ENCODE data around the gene ZNF830.

The ZNF830 gene

DNA sequence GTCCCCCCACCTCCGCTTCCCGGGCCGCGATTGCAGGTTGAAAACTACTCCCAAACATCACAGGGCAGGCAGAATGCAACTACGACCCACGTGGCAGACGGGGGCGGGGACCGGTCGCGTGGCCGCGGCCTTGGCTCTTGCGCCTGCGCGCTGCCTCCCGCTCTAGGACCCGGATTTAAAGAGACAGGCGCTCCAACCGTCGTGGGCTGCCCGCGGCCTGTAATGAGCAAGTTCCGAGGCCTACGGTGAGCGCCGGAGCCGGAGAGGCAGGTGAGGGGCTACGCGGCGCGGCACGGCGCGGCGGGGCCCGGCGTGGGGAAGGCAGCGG, 19.0 kb downstream of the ZNF830 start, which contains the start of gene LIG3:
LIG3 (plus strand) TSS at position 160 of the 328 bp plus-strand sequence. CDS start 2,494 bp downstream, outside the sequence.
- TF ChIP-seq, protein P1, sequence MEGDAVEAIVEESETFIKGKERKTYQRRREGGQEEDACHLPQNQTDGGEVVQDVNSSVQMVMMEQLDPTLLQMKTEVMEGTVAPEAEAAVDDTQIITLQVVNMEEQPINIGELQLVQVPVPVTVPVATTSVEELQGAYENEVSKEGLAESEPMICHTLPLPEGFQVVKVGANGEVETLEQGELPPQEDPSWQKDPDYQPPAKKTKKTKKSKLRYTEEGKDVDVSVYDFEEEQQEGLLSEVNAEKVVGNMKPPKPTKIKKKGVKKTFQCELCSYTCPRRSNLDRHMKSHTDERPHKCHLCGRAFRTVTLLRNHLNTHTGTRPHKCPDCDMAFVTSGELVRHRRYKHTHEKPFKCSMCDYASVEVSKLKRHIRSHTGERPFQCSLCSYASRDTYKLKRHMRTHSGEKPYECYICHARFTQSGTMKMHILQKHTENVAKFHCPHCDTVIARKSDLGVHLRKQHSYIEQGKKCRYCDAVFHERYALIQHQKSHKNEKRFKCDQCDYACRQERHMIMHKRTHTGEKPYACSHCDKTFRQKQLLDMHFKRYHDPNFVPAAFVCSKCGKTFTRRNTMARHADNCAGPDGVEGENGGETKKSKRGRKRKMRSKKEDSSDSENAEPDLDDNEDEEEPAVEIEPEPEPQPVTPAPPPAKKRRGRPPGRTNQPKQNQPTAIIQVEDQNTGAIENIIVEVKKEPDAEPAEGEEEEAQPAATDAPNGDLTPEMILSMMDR (IDR thresholded peaks at IDR 0.05; ENCODE audit: low read depth, low read length, missing control alignments), result no peak
- H3K4me3 ChIP-seq (ENCODE audit: low read depth, low read length), result peak within 1 kb of the TSS; percentile 79
- peak; percentile 82 for DNase-seq (ENCODE audit: low read depth)

DNA sequence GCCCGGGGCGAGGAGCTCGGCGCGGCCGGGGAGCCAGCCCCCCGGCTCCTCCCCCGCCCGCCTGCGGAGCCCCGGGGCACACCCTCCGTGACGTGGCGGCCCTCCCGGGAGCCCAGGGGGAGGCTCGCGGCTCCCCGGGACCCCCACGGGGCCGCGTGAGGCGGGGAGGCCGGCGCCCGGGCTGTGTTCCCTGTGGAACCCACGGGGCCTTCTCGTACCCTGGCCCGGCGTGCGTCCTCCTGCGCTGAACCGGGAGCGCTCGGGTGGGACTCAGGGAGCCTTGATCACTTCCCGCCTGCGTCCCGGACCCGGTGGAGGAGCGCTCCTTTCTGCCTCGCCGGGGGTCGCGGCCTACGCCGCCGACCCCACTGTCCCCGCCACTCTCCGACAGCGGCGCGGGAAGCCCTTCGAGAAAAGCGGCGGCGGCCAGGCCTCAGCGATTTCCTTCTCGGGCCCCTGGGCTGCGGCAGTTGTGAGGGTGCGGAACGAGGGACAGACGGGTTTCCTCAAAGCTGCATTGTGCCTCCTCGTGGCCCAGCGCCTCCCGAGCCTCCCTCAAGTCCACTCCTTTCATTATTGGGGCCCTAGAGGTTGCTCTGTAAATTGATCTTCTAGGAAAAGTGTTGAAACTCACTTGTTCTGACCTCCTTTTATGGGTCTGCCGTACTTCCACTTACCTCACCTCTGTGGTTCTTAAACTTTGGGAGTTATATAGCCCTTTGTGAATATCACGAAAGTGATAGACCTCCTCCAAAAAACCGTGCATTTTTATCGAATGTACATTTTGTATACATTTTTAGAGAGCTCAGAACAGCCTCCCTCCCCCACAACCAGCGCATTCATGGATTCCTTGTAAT, 19.6 kb downstream of the ZNF830 start:
- peak overlapping the region; percentile 79 for H3K4me3 ChIP-seq (ENCODE audit: low read depth, low read length)
- DNase-seq (ENCODE audit: low read depth), result peak; percentile 69
- TF ChIP-seq, protein P1 (IDR thresholded peaks at IDR 0.05; ENCODE audit: low read depth, low read length, missing control alignments), result peak; percentile 50

DNA sequence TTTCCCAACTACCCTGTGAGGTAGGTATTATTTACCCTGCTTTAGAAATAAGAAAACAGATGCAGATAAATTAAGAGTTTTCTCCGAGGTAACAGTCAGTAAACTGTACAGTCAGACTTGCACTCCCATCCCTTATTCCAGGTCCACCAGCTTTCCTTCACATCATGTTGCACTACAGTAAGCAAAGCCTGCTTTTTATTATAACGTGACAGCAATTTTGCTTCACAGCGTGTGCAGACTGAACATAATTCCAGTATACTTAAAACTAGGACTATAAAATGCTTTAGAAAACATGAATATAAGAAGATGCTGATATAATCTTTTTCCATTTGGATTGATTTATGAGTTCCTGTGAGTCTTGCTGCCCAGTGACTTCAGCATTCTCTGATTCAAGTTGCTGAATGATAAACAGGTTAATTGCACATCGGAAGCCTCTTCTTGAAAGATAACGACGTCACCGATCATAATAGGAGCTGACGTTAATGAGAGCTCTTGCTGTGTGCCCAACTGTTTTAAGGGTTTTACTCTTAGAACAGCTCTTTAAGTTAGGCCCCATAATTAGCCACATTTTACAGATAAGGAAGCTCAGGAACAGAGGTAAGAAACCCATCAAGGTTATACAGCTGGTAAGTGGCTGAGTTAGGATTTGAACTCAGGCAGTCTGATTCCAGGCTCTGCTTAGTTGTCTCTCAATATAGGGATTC, 20.4 kb downstream of the ZNF830 start:
- TF ChIP-seq, protein P1 (IDR thresholded peaks at IDR 0.05; ENCODE audit: low read depth, low read length, missing control alignments), result no peak
- no peak for DNase-seq (ENCODE audit: low read depth)
- H3K4me3 ChIP-seq (ENCODE audit: low read depth, low read length), result peak overlapping the region; percentile 79

DNA sequence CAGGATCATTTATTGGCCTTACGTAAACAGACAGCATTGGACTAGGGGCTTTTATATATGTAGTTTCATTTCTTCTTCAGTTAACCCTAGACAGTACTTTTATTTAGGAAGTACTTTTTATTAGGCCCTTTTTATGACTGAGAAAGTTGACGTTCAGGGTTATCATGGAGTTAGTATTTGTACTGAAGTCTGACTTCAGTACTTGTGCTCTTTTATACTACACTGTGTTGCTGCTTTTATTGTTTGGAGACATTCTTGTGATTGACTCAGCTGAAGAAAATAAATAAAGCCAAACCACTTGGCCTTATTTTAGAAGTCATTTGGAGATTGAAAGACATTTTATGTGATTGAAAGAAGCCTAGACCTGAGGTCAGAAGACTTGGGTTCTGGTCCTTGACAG, 25.9 kb downstream of the ZNF830 start:
- no peak overlapping the region for H3K4me3 ChIP-seq (ENCODE audit: low read depth, low read length)
- DNase-seq (ENCODE audit: low read depth), result no peak
- TF ChIP-seq, protein P1 (IDR thresholded peaks at IDR 0.05; ENCODE audit: low read depth, low read length, missing control alignments), result no peak

DNA sequence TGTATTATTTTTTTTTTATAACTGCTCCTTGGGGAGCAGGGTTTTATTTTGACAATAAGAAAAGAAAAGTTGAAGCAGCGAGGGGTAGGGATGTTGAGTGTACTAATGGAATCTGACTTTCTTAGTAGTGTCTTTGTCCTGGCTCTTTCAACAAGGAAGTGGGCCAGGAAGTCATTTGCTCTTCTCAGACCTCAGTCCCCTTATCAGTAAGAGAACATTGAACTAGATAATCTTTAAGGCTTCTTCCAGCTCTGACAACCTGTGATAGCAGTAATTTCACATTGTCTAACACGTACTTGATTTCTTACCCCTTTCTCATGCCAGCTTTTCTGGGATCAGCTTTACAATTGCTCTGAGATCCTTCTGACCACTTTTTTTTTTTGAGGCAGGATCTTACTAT, 27.3 kb downstream of the ZNF830 start:
- no peak overlapping the region for H3K4me3 ChIP-seq (ENCODE audit: low read depth, low read length)
- TF ChIP-seq, protein P1 (IDR thresholded peaks at IDR 0.05; ENCODE audit: low read depth, low read length, missing control alignments), result no peak
- no peak for DNase-seq (ENCODE audit: low read depth)

DNA sequence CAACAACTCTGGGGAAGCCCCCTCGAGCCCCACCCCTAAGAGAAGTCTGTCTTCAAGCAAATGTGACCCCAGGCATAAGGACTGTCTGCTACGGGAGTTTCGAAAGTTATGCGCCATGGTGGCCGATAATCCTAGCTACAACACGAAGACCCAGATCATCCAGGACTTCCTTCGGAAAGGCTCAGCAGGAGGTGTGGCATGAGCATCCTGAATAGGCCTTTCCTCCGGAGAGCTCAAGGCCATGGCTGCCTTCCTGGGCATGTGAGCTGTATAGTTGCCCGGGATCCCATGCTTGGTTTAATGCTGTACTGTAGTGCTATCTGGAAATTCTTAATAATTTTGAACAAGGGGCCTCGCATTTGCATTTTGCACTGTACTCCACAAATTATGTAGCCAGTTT, 28.1 kb downstream of the ZNF830 start:
- TF ChIP-seq, protein P1 (IDR thresholded peaks at IDR 0.05; ENCODE audit: low read depth, low read length, missing control alignments), result no peak
- no peak for DNase-seq (ENCODE audit: low read depth)
- no peak overlapping the region for H3K4me3 ChIP-seq (ENCODE audit: low read depth, low read length)
